Measurements from ENCODE around the gene BTRC.

Gene BTRC

DNA sequence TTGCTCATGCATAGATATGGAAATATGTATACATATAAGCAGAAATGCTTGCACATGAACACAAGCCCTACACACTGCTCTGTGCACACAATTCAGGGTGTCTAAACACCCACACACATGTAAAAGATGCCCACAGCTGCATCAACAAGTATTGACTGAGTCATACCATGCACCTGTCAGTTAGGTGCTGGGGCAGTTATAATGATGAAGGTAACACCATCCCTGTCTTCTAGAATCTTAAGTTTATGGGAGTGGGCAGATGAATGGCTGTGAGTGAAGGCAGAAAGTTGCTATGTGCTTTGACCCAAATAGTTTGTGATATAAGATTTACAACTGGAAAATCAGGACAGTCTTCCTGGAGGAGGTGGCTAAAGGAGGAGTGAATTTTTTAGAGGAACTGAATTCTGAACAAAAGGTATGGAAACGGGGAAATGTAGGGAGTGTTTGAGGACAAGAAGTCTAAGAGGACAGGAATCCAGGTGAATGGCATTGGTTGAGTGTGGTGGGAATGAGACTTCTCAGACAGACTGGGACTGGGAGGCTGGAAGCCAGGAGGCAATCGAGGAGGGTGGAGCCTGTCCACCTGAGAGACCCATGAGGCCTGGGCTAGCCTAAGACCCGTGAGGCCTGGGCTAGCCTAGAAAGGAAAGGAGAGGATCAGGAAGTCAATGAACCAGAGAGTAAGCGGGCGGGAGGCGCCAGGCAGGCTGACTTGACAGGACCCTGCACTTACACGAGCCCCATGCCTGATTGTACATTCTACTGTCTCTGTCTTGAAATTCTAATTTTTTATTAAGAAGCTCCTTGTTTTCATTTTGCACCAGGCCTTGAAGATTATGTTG, 213.4 kb downstream of the BTRC start:
- no peak for DNase-seq (ENCODE audit: low spot score)

DNA sequence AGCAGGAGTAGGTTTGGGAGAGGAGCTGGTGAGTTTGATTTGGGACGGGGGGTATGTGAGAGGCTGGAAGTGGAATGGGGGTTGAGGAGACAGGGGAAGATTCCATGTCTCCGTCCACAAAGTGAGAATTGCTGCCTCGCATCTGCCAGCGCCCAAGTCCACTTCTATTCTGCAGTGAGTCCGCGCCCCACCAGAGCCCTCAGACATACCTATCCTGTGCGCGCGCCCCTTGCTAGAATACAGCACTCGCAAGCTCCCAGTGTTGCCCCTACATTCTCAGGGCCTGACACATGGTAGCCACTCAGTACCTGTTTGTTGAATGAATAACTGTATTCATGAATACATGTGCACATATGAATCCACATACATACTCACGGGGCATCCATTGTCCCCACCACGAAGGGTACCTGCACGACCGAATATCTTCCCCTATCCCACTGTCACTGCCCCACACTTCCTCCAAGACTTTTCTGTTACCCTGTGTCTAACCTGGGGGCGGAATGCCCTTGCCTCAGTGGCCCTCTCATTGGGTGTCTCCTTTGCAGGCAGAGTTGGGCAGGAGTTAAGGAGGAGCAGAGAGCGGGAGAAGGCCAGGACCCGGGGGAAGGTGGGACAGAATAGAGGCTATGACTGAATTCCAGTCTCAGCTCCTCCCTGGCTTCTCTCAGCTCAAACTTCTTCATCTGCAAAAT, 214.2 kb downstream of the BTRC start:
- no peak for DNase-seq (ENCODE audit: low spot score)

DNA sequence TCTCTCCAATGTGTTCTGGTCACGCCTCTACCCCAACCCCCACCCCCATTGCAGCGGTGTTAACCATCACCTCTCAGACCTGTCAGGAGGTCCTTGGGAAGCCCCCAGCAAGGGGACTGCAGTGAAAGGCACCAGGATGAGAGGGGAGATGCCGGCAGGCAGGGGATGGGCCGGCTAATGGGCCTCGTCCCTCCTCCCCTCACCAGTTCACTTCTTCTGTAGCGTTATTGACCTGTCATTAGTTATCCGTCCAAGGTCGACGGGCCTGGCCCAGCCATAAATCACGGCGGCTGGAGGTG, 215.3 kb downstream of the BTRC start:
- no peak for DNase-seq (ENCODE audit: low spot score)

DNA sequence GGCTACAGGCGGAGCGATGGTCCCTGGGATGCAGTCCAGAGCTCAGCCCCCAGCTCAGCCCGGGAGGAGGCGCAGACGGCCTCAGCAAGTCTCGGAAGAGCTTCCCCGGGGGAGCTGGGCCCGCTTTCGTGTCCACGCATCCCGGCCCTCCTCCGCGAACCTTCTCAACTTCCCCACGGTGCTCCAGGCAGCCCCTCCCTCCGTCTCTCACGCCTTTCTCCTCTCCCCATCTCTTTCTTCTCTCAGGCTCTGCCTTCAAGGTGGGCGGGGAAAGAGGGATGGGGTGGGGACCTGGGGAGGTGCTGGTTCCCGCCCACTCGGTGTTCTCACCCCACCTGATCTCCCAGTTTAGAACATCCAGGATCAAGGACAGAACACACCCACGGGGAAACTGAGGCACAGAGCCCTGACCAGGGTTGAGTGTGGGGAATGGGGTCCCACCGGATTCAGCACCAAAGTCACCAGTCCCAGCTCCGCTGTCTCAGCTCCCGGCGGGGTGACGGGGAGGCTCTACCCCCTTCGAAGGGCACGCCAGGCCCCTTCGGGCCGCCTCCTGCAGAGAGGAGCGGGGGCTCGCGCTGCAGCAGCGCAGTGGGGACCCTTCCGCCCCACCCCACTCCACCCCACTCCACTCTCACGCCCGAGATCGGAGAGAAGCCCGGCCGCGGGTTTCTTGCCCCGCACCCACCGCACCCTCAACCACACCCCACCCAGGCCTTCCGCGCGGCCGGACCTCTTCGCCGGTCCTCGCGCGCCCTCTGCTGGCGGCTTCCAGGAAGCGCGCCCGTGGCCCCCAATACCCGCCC, 215.9 kb downstream of the BTRC start:
- peak; percentile 80 for DNase-seq (ENCODE audit: low spot score)

DNA sequence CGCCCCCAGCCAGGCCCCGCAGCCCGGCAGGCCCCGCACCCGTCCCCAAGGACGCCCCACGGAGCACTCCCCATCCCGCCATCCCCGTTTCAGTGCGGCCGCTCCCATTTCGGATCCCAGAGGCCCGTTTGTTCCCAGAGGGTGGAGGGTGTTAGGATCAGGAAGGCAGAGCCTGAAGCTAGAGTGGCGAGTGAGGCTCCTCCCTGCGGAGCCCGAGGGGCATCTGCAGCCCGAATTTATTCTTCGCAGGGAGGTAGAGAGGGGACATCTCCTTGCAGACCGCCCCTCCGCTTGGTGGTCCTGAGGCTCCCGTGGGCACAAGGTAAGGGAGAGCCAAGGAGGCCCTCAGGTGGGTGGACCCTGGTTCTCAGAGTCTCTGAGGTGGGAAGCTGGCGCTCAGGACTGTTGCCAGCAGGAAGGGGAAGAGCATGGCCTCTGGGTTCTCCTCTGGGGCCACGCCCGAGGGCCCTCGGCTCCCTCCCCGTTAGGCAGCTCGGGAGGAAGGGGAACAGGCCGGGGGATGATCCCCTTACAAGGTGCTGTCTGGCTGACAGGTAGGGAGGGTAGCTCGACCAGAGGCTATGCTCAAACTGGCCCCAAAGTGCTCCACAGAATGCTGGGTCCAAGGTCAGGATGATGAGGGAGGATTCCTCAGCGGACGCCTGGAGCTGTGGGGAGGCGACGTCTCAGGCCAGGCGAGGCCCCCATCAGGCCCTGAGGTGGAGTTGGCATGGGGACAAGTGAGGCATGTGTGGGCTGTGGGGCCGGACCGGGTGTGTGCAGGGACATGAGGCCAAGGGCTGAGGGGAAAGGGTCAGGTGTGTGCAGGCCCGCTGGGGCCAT, 216.7 kb downstream of the BTRC start:
- no peak for DNase-seq (ENCODE audit: low spot score)

DNA sequence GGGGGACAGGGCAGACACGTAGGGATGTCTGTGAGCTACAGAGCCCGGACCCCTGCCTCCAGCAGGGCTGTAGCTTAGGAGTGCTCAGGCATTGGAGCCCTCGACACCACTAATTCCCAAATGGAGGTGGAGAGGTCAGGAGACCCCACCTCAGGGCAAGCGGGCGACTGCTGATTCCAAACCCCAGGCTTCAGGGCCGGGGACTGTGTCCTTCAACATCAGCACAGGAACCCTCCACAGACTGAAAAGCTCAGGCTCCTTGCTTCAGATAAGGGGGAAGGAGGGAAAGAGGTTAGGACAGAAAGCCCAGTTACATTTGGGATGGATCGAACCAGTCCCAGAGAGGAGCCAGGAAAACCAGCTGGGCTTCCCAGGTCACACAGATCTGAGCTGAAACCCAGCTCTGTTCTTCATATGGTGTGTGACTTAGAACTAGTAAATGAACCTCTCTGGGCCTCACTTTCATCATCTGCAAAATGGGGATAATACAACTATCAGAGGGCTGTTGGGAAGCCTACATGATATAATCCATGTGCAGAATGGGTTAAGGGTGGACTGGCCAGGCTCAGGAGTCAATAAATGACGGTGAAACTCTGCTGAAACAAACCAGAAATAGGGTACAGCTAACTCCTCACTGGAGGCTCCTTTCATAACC, 217.4 kb downstream of the BTRC start:
- no peak for DNase-seq (ENCODE audit: low spot score)

DNA sequence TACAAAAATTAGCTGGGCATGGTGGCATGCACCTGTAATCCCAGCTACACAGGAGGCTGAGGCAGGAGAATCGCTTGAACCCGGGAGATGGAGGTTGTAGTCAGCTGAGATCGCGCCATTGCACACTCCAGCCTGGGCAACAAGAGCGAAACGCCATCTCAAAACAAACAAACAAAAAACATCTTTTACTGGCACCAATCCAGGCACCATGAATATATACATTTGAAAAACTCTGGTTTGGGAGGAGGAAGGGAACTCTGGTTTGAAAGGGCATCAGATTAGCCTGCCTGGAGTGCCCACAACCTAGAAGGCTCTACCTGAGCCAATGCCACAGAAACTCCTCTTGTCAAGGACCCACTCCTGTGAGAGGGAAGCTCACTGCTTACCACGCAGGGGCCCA, 218.2 kb downstream of the BTRC start:
- no peak for DNase-seq (ENCODE audit: low spot score)

DNA sequence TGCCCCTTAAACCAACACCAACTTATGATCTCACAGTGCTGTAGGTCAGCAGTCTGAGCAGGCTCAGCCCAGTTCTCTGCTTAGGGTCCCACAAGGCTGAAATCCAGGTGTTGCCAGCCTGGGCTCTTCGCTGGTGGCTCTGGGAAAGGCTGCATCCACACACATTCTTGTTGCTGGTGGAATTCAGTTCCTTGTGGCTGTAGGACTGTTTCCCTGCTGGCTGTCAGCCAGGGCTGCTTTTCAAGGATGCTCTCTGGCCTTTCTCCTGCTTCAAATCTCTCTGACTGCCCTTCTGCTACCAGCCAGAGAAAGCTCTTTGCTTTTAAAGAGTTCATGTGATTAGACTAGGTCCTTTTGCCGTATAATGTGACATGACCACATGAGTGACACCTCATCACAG, 218.8 kb downstream of the BTRC start:
- no peak for DNase-seq (ENCODE audit: low spot score)

DNA sequence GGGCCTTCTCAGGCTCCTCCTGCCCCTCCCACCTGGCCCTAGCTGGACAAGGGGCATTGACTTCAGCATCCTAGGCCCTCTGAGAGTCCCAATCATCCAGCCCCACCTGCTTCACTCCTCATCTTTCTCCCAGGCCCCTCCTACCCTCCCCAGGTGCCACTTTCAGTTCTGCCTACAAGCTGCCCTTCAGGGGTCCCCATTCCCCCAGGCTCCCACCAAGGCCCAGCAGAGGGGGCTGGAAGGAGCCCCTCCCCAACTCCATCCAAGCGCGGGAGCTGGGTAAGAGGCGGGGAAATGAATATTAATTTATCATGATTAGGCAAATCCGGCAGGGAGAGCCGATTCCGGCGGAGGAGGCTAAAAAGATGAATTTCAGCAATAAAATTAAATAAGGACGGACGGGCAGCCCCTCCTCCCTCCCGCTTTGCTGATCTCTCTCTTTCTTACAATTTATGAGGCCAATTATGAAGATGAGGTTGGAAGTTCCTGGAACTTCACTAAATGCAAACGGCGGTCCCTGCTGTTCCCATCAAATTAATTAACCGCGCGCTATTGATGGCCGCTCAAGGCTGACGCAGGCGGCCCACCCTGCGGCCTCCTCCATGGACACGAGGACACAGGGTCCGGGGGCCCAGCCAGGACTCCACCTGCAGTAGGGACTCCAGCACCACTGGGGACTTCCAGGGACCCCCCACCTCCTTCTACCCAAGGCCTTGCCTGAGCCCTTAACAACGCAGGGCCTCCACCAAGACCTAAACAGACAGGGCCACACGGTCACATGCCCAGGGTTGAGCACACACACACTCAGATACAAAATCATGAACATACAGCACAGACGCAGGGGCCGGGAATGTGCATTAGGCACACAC, 220.2 kb downstream of the BTRC start:
- DNase-seq (ENCODE audit: low spot score) = no peak

DNA sequence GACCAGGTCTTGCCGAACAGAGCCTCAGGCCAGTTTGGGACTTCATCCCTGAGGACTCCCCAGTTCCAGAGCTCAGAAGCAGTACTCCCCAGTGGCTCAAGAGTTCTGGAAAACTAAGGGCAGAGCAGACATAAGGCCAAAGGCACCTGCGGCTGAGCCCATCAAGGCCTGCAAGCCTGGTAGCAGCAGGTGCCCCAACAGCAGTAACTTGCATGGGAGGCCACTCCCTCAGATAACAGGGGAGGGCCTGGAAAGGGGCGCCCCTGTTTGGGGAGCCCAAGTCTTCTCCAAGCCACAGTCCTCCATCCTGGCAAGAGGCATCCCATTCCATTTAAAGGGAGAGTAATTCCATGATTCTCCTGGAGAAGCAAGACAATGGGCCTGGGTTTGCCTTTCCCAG, 221.1 kb downstream of the BTRC start:
- DNase-seq (ENCODE audit: low spot score) = no peak

DNA sequence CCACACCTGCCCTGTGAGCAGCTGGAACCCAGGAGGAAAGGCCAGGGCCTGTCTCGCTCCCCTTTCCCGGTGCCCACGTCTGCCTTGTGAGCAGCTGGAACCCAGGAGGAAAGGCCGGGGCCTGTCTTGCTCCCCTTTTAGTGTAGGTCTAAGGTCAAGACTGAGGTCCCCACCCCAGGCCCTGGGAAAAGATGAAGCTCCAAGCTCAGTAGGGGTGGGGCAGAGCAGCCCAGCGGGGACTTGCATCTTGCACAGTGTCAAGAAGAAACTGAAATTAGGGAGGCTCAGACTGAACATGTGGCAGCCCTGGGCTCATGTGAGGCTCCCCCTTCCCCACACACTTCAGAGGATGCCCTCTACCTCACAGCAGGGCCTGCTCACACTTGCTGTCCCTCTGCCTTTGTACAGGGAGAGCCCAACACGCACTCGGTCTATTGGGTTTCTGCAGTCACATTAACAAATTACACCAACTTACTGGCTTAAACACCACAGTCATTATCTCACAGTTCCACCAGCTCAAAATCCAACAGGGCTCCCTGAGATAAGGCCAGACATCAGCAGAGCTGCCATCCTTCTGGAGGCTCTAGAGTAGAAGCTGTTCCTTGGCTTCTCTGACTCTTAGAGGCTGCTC, 221.7 kb downstream of the BTRC start:
- no peak for DNase-seq (ENCODE audit: low spot score)

DNA sequence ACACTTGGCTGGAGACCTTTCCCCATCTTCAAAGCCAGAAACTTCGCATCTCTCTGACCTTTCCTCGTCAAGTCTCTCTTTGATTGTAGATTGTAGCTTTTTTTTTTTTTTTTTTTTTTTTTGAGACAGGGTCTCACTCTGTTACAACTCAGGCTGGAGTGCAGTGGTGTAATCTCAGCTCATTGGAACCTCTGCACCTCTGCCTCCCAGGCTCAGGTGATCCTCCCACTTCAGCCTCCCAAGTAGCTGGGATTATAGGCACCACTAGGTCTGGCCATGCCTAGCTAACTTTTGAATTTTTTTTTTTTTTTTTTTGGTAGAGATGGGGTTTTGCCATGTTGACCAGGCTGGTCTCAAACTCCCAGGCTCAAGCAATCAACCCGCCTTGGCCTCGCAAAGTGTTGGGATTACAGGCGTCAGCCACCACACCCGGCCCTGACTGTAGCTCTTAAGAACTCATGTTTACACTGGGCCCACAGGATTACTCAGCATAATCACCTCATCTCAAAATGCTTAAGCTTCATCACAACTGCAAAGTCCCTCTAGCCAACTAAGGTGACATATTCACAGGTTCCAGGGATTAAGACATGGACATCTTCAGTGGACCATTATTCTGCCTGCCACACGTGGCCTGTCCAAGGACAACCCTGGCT, 222.4 kb downstream of the BTRC start:
- peak; percentile 10 for DNase-seq (ENCODE audit: low spot score)

DNA sequence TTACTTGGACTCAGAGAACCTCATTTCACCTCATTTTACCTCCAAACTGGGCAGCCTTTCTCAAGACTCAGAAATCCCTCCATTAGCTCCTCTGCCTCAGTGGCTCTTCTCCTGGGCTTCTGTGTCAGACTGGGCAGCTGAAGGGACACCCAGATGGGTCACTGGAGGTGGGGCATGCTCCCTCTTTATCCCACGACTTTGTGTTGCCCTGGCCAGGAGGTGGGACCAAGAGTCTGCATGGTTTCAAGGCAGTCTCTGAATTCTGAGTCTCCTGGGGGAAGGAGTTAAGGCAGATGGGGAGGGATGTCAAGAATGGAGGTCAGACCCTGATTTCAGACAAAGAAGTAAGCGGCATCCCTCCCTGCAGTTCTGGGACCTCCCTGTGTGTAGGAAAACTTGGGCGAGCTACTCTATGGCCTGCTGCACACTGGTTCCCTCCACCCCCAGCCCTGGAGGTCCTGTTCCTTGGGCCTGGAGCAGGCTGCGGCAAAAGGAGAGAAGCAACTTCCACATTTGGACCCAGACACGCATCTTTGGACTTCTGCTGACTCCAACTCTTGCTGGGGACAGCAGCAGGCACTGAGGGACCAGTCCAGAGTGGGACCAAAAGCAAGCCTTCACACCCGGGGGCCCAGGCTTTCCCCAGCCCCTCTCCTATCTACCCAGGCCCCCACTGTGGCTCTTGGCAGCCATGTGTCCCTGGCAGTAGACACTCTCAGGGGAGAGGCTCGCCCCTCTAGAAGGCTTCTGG, 223.3 kb downstream of the BTRC start:
- DNase-seq (ENCODE audit: low spot score) = no peak

DNA sequence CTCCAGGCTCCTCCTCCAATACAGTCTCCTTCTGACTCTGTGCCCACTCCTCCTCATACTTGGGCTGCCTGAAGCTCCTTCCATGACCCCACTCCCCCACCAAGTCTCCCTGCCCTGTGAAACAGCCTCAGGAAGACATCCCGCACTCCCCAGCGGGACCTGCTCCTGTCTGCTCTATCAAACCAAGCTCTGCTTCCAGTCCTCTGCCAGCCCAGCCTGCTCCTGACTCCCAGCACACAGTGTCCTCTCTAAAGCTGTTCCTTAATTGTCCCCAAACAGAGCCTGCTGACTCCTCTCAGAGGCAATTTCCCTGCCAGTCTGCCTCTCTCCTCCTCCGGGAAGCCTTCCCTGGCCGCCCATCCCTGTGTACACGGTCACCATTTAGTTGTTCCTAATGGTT, 224.2 kb downstream of the BTRC start:
- no peak for DNase-seq (ENCODE audit: low spot score)

DNA sequence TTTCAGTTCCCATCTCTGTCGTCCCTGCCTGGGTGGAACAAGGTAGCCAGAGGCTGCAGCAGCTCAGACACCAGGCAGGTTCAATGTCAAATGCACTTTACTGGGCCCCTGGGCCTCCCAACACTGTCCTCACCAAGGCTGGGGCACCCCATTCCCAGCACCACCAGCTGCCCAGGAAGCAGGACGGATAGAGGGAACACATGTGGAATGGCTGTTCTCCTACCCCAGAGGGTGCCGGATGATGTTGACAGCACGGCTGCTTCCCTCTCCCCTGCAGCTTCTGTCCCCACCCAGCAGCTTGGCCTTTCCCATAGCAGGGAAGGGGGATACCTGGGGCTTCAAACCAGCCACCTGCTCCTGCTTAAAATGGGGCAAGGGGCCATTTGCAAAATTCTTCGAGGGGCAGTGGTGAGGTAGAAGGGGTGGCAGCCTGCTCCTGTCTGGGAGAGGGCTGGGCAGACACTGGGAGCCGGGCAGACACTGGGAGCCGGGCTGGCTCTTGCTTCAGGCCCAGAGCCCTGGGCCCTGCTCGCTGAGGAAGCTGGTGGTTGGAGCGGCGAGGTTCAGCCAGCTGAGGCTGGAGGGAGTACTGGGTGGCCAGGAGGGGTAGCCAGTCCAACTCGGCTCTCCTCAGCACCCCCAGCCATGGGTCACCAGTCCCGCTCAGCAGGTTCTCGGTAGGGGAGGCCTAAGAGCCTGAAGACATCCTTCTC, 225.0 kb downstream of the BTRC start:
- no peak for DNase-seq (ENCODE audit: low spot score)

DNA sequence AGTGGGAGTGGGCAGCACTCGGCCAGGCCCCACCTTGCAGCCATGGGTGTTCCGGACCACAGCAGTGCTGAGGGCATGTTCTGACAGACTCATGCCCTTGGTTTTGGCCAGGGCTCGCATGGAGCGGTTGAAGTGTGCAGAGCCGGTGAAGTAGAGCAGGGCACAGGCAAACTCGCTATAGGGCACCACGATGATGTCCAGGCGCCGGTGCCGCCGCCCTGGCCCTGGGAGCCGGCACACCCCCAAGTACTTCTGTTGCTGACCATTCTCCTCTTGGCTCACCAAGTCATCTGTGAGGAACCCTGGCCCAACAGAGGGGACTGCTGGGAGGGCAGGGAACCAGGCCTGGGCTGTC, 225.5 kb downstream of the BTRC start:
- DNase-seq (ENCODE audit: low spot score) = no peak

DNA sequence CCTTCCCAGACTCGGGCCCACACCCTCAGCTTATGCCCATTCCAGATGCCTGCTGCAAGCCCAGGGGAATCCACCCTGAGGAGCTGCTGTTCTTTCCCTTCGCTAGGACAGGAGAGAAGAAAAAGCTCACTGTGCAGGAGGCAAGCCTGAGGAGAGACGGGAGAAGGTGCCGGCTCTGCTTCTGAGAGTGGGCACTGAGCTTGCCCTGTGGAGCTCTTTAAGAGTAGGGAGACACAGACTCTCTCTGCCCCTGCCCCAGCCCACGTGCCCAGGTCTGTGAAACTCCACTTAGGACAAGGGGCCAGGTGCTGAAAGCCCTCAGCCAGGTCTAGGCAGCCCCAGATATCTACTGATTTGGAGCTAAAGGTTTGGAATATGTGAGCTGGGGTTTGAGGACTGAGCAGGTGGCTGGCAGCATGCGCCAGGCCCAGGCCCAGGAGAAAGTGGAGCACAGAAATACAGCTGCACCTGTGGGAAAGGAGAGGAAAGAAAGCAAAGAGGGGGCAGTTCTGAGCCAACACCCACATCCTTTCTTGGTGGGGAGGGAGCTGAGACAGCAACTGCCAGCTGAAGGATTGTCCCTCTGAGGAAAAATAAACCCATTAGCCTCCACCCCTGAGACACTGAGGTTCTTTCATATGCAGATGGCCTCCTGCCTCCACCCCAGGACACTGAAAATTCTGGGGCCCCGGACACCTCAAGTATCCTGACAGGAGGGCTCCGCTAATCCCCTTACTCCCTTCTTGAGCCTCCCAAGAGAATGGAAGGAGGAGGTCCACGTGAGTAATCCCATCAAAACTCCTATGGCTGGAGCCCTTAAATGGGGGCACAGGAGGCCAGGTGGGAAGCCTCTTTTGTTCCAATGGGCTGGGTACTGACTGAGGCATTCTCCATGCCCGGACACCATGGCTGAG, 226.8 kb downstream of the BTRC start:
- no peak for DNase-seq (ENCODE audit: low spot score)

Measured in LoVo (cell line).